GM18861 (cell line): ENCODE measurements around the gene GHRH.

Experiments used
- ATAC-seq: cut with Tn5 transposase; IDR thresholded peaks from one replicate; pipeline ENCODE4 v1.9.1; 2021; ENCODE audit not compliant: unreplicated experiment

The GHRH gene

GRCh38 chr20:37263686-37264085 lies 2.1 kb upstream of the GHRH start:
- ATAC-seq: no peak

- no peak for ATAC-seq
Measured at GRCh38 chr20:37262505-37262904, 891 bp upstream of the GHRH start.

- no peak for ATAC-seq
Measured at GRCh38 chr20:37260923-37261322, 691 bp downstream of the GHRH start.

GRCh38 chr20:37259865-37260264 lies 1.7 kb downstream of the GHRH start:
- no peak for ATAC-seq

GRCh38 chr20:37259031-37259430 lies 2.6 kb downstream of the GHRH start:
- ATAC-seq: no peak

GRCh38 chr20:37257988-37258387 lies 3.6 kb downstream of the GHRH start:
- no peak for ATAC-seq

GRCh38 chr20:37257530-37257929 lies 4.1 kb downstream of the GHRH start:
- ATAC-seq: no peak

GRCh38 chr20:37256286-37256685 lies 5.3 kb downstream of the GHRH start:
- ATAC-seq: no peak

GRCh38 chr20:37254114-37254878 lies 7.3 kb downstream of the GHRH start:
- no peak for ATAC-seq

- no peak for ATAC-seq
Measured at GRCh38 chr20:37253087-37253486, 8.5 kb downstream of the GHRH start.

- ATAC-seq: no peak
Measured at GRCh38 chr20:37251825-37252477, 9.7 kb downstream of the GHRH start.

- no peak for ATAC-seq
Measured at GRCh38 chr20:37249304-37249703, 12.3 kb downstream of the GHRH start.

- ATAC-seq: no peak
Measured at GRCh38 chr20:37247547-37247946, 14.1 kb downstream of the GHRH start.

GRCh38 chr20:37246736-37247135 lies 14.9 kb downstream of the GHRH start:
- no peak for ATAC-seq

- ATAC-seq: no peak
Measured at GRCh38 chr20:37245216-37246150, 16.1 kb downstream of the GHRH start.

GRCh38 chr20:37244572-37244957 lies 17.0 kb downstream of the GHRH start:
- no peak for ATAC-seq

- no peak for ATAC-seq
Measured at GRCh38 chr20:37243937-37244571, 17.6 kb downstream of the GHRH start.

- no peak for ATAC-seq
Measured at GRCh38 chr20:37243076-37243936, 18.3 kb downstream of the GHRH start.

GRCh38 chr20:37242503-37242902 lies 19.1 kb downstream of the GHRH start:
- no peak for ATAC-seq
